ENCODE measurements around the gene POFUT2. TPM values are rescaled to one million over a fixed set of nuclear protein-coding genes. Genes with fewer than 3 reads are reported as not detected.

Gene POFUT2
- total RNA-seq, 1 donor from 2014 or later = 39.5 TPM

DNA sequence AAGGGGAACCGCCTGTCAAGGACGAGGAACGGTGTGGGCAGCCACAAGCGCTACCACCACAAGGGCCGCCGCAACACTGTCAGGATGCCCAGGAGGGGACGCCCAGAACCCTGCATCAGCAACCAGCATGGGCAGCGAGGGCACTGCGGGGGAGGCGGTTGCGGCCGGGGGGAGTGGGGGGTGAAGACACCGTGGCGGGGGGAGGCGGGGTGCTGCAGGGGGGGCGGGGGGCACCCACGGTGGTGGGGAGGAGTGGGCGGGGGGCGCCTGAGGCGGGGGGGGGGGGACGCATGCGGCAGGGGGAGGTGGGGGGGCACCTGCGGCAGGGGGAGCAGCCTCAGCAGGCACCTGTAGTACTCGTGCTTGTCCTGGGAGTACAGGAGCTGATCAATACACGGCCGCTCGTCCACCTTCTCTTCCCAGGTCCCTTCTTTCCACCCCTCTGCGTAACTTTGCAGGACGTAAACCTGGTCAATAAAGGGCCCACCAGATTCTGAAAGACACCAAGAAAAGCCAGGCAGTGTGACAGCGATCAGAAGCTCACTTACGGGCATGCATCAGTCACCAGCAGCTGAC, 4.6 kb downstream of the POFUT2 start:
- Mint-ChIP-seq H3K27ac (ENCODE audit: unreplicated experiment) (no peak overlapping the region), H3K4me1 (peaks cover 12% of the 10 kb centered on the region), H3K36me3 (ENCODE audit: low read depth) (peaks cover 11% of the 10 kb centered on the region), H3K27me3 (ENCODE audit: low read depth) (no peaks in the 10 kb centered on the region), H3K4me3 (no peak overlapping the region), H3K9me3 (no peaks in the 10 kb centered on the region)
- DNase-seq (ENCODE audit: low read depth, low spot score) = no peak
- TF ChIP-seq, protein P1, sequence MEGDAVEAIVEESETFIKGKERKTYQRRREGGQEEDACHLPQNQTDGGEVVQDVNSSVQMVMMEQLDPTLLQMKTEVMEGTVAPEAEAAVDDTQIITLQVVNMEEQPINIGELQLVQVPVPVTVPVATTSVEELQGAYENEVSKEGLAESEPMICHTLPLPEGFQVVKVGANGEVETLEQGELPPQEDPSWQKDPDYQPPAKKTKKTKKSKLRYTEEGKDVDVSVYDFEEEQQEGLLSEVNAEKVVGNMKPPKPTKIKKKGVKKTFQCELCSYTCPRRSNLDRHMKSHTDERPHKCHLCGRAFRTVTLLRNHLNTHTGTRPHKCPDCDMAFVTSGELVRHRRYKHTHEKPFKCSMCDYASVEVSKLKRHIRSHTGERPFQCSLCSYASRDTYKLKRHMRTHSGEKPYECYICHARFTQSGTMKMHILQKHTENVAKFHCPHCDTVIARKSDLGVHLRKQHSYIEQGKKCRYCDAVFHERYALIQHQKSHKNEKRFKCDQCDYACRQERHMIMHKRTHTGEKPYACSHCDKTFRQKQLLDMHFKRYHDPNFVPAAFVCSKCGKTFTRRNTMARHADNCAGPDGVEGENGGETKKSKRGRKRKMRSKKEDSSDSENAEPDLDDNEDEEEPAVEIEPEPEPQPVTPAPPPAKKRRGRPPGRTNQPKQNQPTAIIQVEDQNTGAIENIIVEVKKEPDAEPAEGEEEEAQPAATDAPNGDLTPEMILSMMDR (conservative IDR thresholded peaks at IDR 0.05) = no peak

DNA sequence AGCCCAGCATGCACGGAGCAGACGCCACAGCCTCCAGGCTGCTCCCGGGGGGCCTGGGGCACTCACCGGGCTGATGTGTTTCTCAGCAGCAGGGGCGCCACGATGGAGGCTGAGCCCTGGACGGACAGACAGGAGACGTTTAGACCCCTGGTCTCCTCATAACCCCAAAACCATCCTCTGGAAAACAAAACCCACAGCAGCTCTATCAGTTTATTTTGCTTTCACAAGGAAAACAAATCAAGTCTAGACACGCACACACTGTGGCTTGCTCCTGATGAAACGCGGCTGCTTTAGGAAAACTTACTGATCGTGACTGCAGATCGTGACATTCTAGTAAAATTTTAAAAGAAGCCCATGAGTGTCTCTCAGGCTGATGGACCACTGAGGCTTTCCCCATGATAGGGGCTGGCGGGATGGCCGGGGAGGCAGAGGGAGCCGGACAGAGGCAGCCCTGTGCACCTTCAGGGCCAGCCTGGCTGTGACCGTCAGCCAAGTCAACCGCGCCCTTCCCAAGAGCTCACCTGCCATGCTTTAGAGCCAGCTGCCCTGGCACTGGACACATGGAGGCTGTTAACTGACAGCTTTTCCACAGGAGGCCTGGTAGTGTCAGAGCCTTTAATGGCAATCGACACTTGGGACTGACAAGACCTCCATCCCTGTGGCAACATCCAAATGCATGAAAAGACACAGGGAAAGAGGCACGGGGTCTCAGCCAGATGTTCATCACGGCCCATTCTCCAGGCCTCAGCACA, 5.2 kb downstream of the POFUT2 start:
- H3K4me1 Mint-ChIP-seq = peaks cover 12% of the 10 kb centered on the region
- H3K36me3 Mint-ChIP-seq (ENCODE audit: low read depth) = peaks cover 11% of the 10 kb centered on the region
- no peak overlapping the region for H3K4me3 Mint-ChIP-seq
- no peak overlapping the region for H3K27ac Mint-ChIP-seq (ENCODE audit: unreplicated experiment)
- H3K27me3 Mint-ChIP-seq (ENCODE audit: low read depth) = no peaks in the 10 kb centered on the region
- TF ChIP-seq, protein P1 (conservative IDR thresholded peaks at IDR 0.05) = no peak
- DNase-seq (ENCODE audit: low read depth, low spot score) = no peak
- H3K9me3 Mint-ChIP-seq = no peaks in the 10 kb centered on the region

DNA sequence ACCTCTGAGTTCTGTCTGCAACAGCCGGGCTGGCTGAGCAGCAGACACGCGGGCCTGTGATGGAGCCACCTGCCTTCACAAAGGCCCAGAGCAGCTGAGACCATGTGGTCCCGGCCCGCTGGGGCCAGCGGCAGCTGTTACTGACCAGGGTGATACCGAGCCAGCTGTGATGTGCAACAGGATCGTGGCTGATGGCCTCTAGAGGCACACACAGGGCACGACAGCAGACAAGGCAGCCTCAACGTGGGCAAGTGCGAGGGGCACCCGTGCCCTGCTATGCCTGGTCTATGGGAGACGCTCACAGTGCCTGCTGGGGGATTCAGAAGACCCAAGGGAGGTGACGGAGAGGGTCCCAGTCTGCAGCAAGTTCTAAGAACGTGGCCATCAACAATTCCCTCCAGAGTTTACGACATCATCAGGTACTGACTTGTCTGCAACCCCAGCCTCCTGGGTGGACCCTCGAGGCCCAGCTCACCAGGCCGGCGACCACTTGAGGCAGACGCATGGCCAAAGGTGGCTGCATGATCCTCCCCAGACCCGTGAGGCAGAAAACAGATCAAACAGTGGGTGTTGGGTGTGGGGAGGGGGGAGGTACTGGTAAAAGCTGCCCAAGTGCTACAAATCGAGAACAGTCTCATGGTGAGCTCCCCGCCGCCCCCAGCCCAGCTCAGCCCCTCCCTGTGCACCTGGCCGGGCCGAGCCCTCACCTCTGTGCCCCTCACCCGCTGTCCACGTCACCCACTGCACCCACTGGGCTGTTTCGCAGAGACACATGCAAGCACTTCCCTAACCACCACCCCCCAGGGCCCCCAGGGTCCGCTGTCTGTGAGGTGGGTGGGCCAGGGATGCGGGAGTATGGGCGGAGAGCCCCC, 6.0 kb downstream of the POFUT2 start:
- no peaks in the 10 kb centered on the region for H3K9me3 Mint-ChIP-seq
- H3K36me3 Mint-ChIP-seq (ENCODE audit: low read depth) = peaks cover 12% of the 10 kb centered on the region
- no peak overlapping the region for H3K27ac Mint-ChIP-seq (ENCODE audit: unreplicated experiment)
- TF ChIP-seq, protein P1 (conservative IDR thresholded peaks at IDR 0.05) = no peak
- H3K4me3 Mint-ChIP-seq = no peak overlapping the region
- DNase-seq (ENCODE audit: low read depth, low spot score) = no peak
- no peaks in the 10 kb centered on the region for H3K27me3 Mint-ChIP-seq (ENCODE audit: low read depth)
- H3K4me1 Mint-ChIP-seq = peaks cover 12% of the 10 kb centered on the region

DNA sequence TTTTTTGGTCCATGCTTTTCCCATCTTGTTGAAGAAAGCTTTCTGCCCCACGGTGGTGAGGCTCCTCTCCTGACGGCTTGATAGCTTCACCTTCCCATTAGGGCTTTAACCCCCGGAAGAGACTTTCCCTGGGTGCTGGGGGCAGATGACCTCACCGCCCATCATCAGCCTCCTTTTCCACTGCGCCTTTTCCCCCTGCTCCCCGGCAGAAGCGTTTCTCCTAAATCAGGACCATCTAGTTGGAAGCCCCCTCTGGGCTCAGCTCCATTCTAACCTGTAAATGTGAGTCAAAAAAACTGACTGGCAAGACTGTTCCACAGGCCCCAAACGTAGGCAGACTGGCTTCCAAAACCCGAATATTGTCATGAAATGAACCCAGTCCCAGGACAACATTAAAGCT, 6.7 kb downstream of the POFUT2 start:
- no peaks in the 10 kb centered on the region for H3K9me3 Mint-ChIP-seq
- peaks cover 13% of the 10 kb centered on the region for H3K36me3 Mint-ChIP-seq (ENCODE audit: low read depth)
- no peaks in the 10 kb centered on the region for H3K27me3 Mint-ChIP-seq (ENCODE audit: low read depth)
- TF ChIP-seq, protein P1 (conservative IDR thresholded peaks at IDR 0.05) = no peak
- peaks cover 6% of the 10 kb centered on the region for H3K4me1 Mint-ChIP-seq
- no peak overlapping the region for H3K4me3 Mint-ChIP-seq
- no peak overlapping the region for H3K27ac Mint-ChIP-seq (ENCODE audit: unreplicated experiment)
- no peak for DNase-seq (ENCODE audit: low read depth, low spot score)

DNA sequence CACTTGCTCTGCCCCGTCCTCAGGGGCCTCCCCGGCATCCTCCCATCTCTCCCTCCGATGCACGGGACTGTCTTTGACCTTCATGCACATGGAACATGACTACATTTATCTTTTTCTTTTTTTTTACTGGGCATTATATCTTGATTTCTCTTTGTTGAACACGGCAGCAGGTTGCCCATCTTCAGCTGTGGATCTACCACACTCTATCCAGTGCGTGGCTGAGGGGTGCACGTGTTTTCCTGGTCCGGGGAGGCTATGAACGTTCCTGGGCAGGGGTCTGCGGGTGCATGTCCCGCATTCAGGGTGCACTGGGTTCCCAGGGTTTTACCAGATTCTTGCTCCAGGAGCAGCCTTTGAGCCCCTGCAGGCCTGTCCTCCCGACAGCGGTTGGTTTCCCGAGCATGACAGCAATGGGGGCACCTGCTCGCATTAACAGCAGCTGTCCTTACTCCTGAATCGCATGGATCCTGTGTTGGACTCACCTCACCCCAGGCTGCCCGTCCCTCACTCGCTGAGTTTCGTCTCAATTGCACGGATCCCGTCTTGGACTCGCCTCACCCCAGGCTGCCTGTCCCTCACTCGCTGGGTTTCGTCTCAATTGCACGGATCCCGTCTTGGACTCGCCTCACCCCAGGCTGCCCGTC, 7.4 kb downstream of the POFUT2 start:
- Mint-ChIP-seq H3K27ac (ENCODE audit: unreplicated experiment) (no peak overlapping the region), H3K36me3 (ENCODE audit: low read depth) (peaks cover 11% of the 10 kb centered on the region), H3K27me3 (ENCODE audit: low read depth) (no peaks in the 10 kb centered on the region), H3K4me1 (no peaks in the 10 kb centered on the region), H3K4me3 (no peak overlapping the region), H3K9me3 (no peaks in the 10 kb centered on the region)
- TF ChIP-seq, protein P1 (conservative IDR thresholded peaks at IDR 0.05) = no peak
- DNase-seq (ENCODE audit: low read depth, low spot score) = no peak
